Measurements from ENCODE around the gene KMT5C. TPM values are rescaled to one million over a fixed set of nuclear protein-coding genes. Genes with fewer than 3 reads are reported as not detected.

Gene KMT5C
- total RNA-seq, 1 experiment from 2014 or later = 12.9 TPM

GRCh38 chr19:55310498-55310897, 29.2 kb upstream of the KMT5C start:
- DNase-seq (ENCODE audit: unreplicated experiment) = no peak
- H3K27ac Mint-ChIP-seq (ENCODE audit: low read depth, unreplicated experiment) = peak overlapping the region; percentile 57
- no peak for TF ChIP-seq CTCF (IDR thresholded peaks at IDR 0.05; ENCODE audit: unreplicated experiment)
- POLR2A ChIA-PET = interaction anchor here (0.7 kb wide), 1 partner anchor 55 kb away, joined by 4 read pairs; no protein-coding TSS in a partner anchor
- H3K4me3 Mint-ChIP-seq (ENCODE audit: unreplicated experiment) = no peak overlapping the region
- no TSS peak for BruUV-seq (replicated peaks)
- peaks cover 5% of the 10 kb centered on the region for H3K36me3 Mint-ChIP-seq (ENCODE audit: insufficient read depth, unreplicated experiment)
- CTCF ChIA-PET = interaction anchor here (1.8 to 3.3 kb wide), 2 partner anchors 8 to 9 kb away, joined by 6 to 28 read pairs; no protein-coding TSS in a partner anchor
- H3K4me1 Mint-ChIP-seq (ENCODE audit: insufficient read depth, unreplicated experiment) = no peaks in the 10 kb centered on the region
- H3K9me3 Mint-ChIP-seq (ENCODE audit: unreplicated experiment) = no peaks in the 10 kb centered on the region
- intact Hi-C loops (cut with micrococcal nuclease) = no loop called here
- no peaks in the 10 kb centered on the region for H3K27me3 Mint-ChIP-seq (ENCODE audit: insufficient read depth, unreplicated experiment)

- POLR2A ChIA-PET = interaction anchor here (0.7 kb wide), 2 partner anchors 11 to 56 kb away, joined by 3 to 4 read pairs; no protein-coding TSS in a partner anchor
Observed at GRCh38 chr19:55311397-55311796, 28.3 kb upstream of the KMT5C start.

GRCh38 chr19:55311797-55312196, 27.9 kb upstream of the KMT5C start:
- Mint-ChIP-seq H3K4me1 (ENCODE audit: insufficient read depth, unreplicated experiment) (no peaks in the 10 kb centered on the region), H3K27me3 (ENCODE audit: insufficient read depth, unreplicated experiment) (no peaks in the 10 kb centered on the region), H3K4me3 (ENCODE audit: unreplicated experiment) (no peak overlapping the region), H3K36me3 (ENCODE audit: insufficient read depth, unreplicated experiment) (peaks cover 5% of the 10 kb centered on the region), H3K27ac (ENCODE audit: low read depth, unreplicated experiment) (no peak overlapping the region), H3K9me3 (ENCODE audit: unreplicated experiment) (no peaks in the 10 kb centered on the region)
- no peak for TF ChIP-seq CTCF (IDR thresholded peaks at IDR 0.05; ENCODE audit: unreplicated experiment)
- BruUV-seq (replicated peaks) = no TSS peak
- ChIA-PET CTCF (interaction anchor here (3.3 kb wide), 1 partner anchor 9 kb away, joined by 28 read pairs; no protein-coding TSS in a partner anchor), POLR2A (interaction anchor here (0.7 kb wide), 1 partner anchor 11 kb away, joined by 3 read pairs; no protein-coding TSS in a partner anchor)
- DNase-seq (ENCODE audit: unreplicated experiment) = no peak
- intact Hi-C loops (cut with micrococcal nuclease) = no loop called here

More at GRCh38 chr19:55311397-55311796, 28.3 kb upstream of the KMT5C start:
- H3K36me3 Mint-ChIP-seq (ENCODE audit: insufficient read depth, unreplicated experiment) = peaks cover 5% of the 10 kb centered on the region
- DNase-seq (ENCODE audit: unreplicated experiment) = no peak
- H3K27ac Mint-ChIP-seq (ENCODE audit: low read depth, unreplicated experiment) = no peak overlapping the region
- no peak overlapping the region for H3K4me3 Mint-ChIP-seq (ENCODE audit: unreplicated experiment)
- no TSS peak for BruUV-seq (replicated peaks)
- H3K27me3 Mint-ChIP-seq (ENCODE audit: insufficient read depth, unreplicated experiment) = no peaks in the 10 kb centered on the region
- intact Hi-C loops (cut with micrococcal nuclease) = no loop called here
- H3K9me3 Mint-ChIP-seq (ENCODE audit: unreplicated experiment) = no peaks in the 10 kb centered on the region
- H3K4me1 Mint-ChIP-seq (ENCODE audit: insufficient read depth, unreplicated experiment) = no peaks in the 10 kb centered on the region
- TF ChIP-seq CTCF (IDR thresholded peaks at IDR 0.05; ENCODE audit: unreplicated experiment) = no peak
- CTCF ChIA-PET = interaction anchor here (3.3 kb wide), 1 partner anchor 9 kb away, joined by 28 read pairs; no protein-coding TSS in a partner anchor

GRCh38 chr19:55312621-55313512, 26.8 kb upstream of the KMT5C start:
- ChIA-PET POLR2A (interaction anchor here (1.3 to 1.4 kb wide), 2 partner anchors 26 to 123 kb away, joined by 3 read pairs; no protein-coding TSS in a partner anchor), CTCF (interaction anchor here (1.7 to 3.3 kb wide), 2 partner anchors 11 to 155 kb away, joined by 3 to 28 read pairs; no protein-coding TSS in a partner anchor)
- Mint-ChIP-seq H3K36me3 (ENCODE audit: insufficient read depth, unreplicated experiment) (peaks cover 5% of the 10 kb centered on the region), H3K27ac (ENCODE audit: low read depth, unreplicated experiment) (no peak overlapping the region), H3K27me3 (ENCODE audit: insufficient read depth, unreplicated experiment) (no peaks in the 10 kb centered on the region), H3K9me3 (ENCODE audit: unreplicated experiment) (no peaks in the 10 kb centered on the region), H3K4me1 (ENCODE audit: insufficient read depth, unreplicated experiment) (no peaks in the 10 kb centered on the region), H3K4me3 (ENCODE audit: unreplicated experiment) (no peak overlapping the region)
- no peak for DNase-seq (ENCODE audit: unreplicated experiment)
- no peak for TF ChIP-seq CTCF (IDR thresholded peaks at IDR 0.05; ENCODE audit: unreplicated experiment)
- intact Hi-C loops (cut with micrococcal nuclease) = no loop called here
- no TSS peak for BruUV-seq (replicated peaks)

Measured in MCF 10A (cell line).